GM21528 (cell line): Measurements from ENCODE around the gene CHD1L.
"Not testable (repeated sequence)": the region's sequence is repeated elsewhere in the genome, so short reads cannot be mapped to it uniquely, and the experiment has no call there.

Experiments
- ATAC-seq: cut with Tn5 transposase; IDR thresholded peaks from one replicate; pipeline ENCODE4 v1.9.1; 2021; ENCODE audit warnings: mild to moderate bottlenecking, moderate library complexity; ENCODE audit not compliant: unreplicated experiment, low FRiP score

CHD1L gene

GRCh38 chr1:147264158-147264768, 21.8 kb downstream of the CHD1L start:
- ATAC-seq: no peak

GRCh38 chr1:147266381-147266780, 23.9 kb downstream of the CHD1L start:
- no peak for ATAC-seq

- ATAC-seq: no peak
Observed at GRCh38 chr1:147267711-147268110, 25.2 kb downstream of the CHD1L start.

- ATAC-seq: no peak
Observed at GRCh38 chr1:147270721-147271120, 28.2 kb downstream of the CHD1L start.

- no peak for ATAC-seq
Observed at GRCh38 chr1:147272042-147272441, 29.6 kb downstream of the CHD1L start.

GRCh38 chr1:147273409-147274336, 31.2 kb downstream of the CHD1L start:
- ATAC-seq: peak; percentile 58

GRCh38 chr1:147281950-147282349, 39.5 kb downstream of the CHD1L start:
- no peak for ATAC-seq

GRCh38 chr1:147283011-147283410, 40.5 kb downstream of the CHD1L start:
- no peak for ATAC-seq

GRCh38 chr1:147287133-147287865, 44.8 kb downstream of the CHD1L start:
- no peak for ATAC-seq

GRCh38 chr1:147292012-147292411, 49.5 kb downstream of the CHD1L start:
- no peak for ATAC-seq

- no peak for ATAC-seq
Observed at GRCh38 chr1:147292631-147293251, 50.3 kb downstream of the CHD1L start.

GRCh38 chr1:147297438-147297837, 55.0 kb downstream of the CHD1L start:
- no peak for ATAC-seq

- ATAC-seq: not testable (repeated sequence)
Observed at GRCh38 chr1:147305803-147306202, 63.3 kb downstream of the CHD1L start.

GRCh38 chr1:147316968-147317367, 74.5 kb downstream of the CHD1L start:
- ATAC-seq: no peak

GRCh38 chr1:147326933-147327687, 84.6 kb downstream of the CHD1L start:
- ATAC-seq: not testable (repeated sequence)

- ATAC-seq: no peak
Observed at GRCh38 chr1:147334292-147334691, 91.8 kb downstream of the CHD1L start.

GRCh38 chr1:147336291-147336690, 93.8 kb downstream of the CHD1L start:
- no peak for ATAC-seq

GRCh38 chr1:147337040-147337630, 94.7 kb downstream of the CHD1L start:
- ATAC-seq: no peak

- no peak for ATAC-seq
Observed at GRCh38 chr1:147338571-147338970, 96.1 kb downstream of the CHD1L start.

GRCh38 chr1:147341246-147341645, 98.8 kb downstream of the CHD1L start:
- ATAC-seq: no peak
